SU-DHL-6 (cell line): ENCODE measurements around the gene SERPINB6.
A peak's percentile ranks its signal among the peaks of the same experiment; 100 is the strongest.

Experiments
- H2AFZ ChIP-seq: fragments of 200-600 bp; sonication (generic); 2 replicates; pipeline ENCODE4 v1.6.1; 2014; ENCODE audit warnings: low read depth, mild to moderate bottlenecking, moderate library complexity, mixed read lengths, antibody characterized with exemption, low read length; ENCODE audit not compliant: severe bottlenecking
- H3F3A ChIP-seq: fragments of 200-600 bp; shearing (Covaris generic); 2 replicates; pipeline ENCODE4 v1.6.0; 2016; ENCODE audit warnings: antibody characterized with exemption, mild to moderate bottlenecking; ENCODE audit not compliant: insufficient read depth
- H3K27ac ChIP-seq: fragments of 200-600 bp; sonication (generic); 2 replicates; pipeline ENCODE4 v1.5.1; 2016; ENCODE audit warnings: low read depth, mild to moderate bottlenecking, low read length, moderate library complexity, mixed read lengths
- H3K27me3 ChIP-seq: fragments of 200-600 bp; sonication (generic), shearing (Covaris generic); 2 replicates; pipeline ENCODE4 v1.6.0; 2014; ENCODE audit warnings: mild to moderate bottlenecking, low read length
- H3K36me3 ChIP-seq: fragments of 200-600 bp; sonication (generic); 2 replicates; pipeline ENCODE4 v1.6.1; 2014; ENCODE audit warnings: mild to moderate bottlenecking, low read length, mixed read lengths
- H3K4me2 ChIP-seq: fragments of 300-600, 200-600 bp; shearing (Covaris generic), sonication (generic); 2 replicates; pipeline ENCODE4 v1.6.0; 2014; ENCODE audit warnings: low read length, low read depth, mild to moderate bottlenecking; ENCODE audit not compliant: poor library complexity, severe bottlenecking
- H3K4me3 ChIP-seq: fragments of 200-600 bp; sonication (generic); 2 replicates; pipeline ENCODE4 v1.5.1; 2014; ENCODE audit warnings: antibody characterized with exemption, low read length, mild to moderate bottlenecking, mixed read lengths; ENCODE audit not compliant: insufficient read depth, poor library complexity, severe bottlenecking
- H3K79me2 ChIP-seq: fragments of 200-600 bp; sonication (generic); 2 replicates; pipeline ENCODE4 v1.6.1; 2014; ENCODE audit warnings: mild to moderate bottlenecking, low read length, moderate library complexity; ENCODE audit not compliant: insufficient read depth
- H3K9ac ChIP-seq: fragments of 200-600 bp; sonication (generic); 2 replicates; pipeline ENCODE4 v1.7.0; 2014; ENCODE audit warnings: mild to moderate bottlenecking, low read length
- H3K9me2 ChIP-seq: fragments of 200-600 bp; sonication (generic); replicated peaks from 2 replicates; pipeline ENCODE4 v1.6.1; 2014; ENCODE audit warnings: low read length; ENCODE audit not compliant: insufficient read depth
- H3K9me3 ChIP-seq: fragments of 200-600 bp; sonication (generic); 2 replicates; pipeline ENCODE4 v1.6.1; 2014; ENCODE audit warnings: low read length, mixed read lengths; ENCODE audit not compliant: insufficient read depth
- H4K20me1 ChIP-seq: fragments of 200-600 bp; sonication (generic); 2 replicates; pipeline ENCODE4 v1.6.1; 2014; ENCODE audit warnings: low read depth, mild to moderate bottlenecking, antibody characterized with exemption, low read length, moderate library complexity, mixed read lengths
- EZH2phosphoT487 ChIP-seq: fragments of 200-600 bp; sonication (generic), shearing (Covaris generic); conservative IDR thresholded peaks from 2 replicates; pipeline ENCODE4 v1.6.1; 2018; ENCODE audit warnings: mild to moderate bottlenecking, antibody characterized with exemption, low read length, moderate library complexity, mixed read lengths
- TF ChIP-seq, protein P1 (sequence below): fragments of 200-600 bp; sonication (generic); IDR thresholded peaks from one replicate; pipeline ENCODE4 v1.5.1; 2017; ENCODE audit warnings: antibody characterized with exemption, mild to moderate bottlenecking, low read length, moderate library complexity; ENCODE audit not compliant: insufficient read depth, poor library complexity, severe bottlenecking

SERPINB6 gene

DNA sequence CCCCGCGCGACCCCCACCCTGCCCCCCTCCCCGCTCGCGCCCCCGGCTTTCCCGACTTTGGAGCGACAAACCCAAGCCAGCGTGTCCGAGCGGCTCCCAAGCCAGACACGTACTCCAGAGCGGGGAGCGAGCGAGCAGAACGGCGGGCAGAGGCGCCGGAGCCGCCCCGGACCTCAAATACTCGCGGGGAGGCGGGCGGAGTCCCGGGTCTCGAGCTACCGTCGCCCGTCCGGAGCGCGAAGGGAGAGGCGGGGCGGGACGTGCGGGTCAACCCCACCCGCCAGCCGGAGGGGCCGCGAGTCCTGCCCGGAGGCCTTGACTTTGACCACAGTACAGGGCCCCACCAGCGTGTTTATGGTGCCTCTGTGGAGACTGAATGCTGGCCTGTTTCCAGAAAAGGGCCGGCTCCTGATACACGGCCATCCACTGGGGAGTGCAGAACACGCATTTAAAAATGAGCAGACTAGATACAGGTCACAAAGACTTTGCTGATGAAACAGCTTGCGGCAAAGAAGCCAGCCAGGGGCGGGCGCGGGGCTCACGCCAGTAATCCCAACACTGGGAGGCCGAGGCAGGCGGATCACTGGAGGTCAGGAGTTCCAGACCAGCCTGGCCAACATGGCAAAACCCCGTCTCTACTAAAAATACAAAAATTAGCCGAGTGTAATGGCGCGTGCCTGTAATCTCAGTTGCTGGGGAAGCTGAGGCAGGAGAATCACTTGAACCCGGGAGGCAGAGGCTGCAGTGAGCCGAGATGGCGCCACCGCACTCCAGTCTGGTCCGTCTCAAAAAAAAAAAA is at the start of gene SERPINB6:
SERPINB6 (minus strand) TSS at position 148 of the 799 bp plus-strand sequence. CDS start 12,235 bp downstream, outside the sequence.
- peaks cover 13% of the 10 kb centered on the region for H3F3A ChIP-seq
- no peaks in the 10 kb centered on the region for H4K20me1 ChIP-seq
- H3K9me2 ChIP-seq, result no peaks in the 10 kb centered on the region
- no peaks in the 10 kb centered on the region for H3K36me3 ChIP-seq
- no peak for TF ChIP-seq EZH2phosphoT487
- TF ChIP-seq, protein P1, sequence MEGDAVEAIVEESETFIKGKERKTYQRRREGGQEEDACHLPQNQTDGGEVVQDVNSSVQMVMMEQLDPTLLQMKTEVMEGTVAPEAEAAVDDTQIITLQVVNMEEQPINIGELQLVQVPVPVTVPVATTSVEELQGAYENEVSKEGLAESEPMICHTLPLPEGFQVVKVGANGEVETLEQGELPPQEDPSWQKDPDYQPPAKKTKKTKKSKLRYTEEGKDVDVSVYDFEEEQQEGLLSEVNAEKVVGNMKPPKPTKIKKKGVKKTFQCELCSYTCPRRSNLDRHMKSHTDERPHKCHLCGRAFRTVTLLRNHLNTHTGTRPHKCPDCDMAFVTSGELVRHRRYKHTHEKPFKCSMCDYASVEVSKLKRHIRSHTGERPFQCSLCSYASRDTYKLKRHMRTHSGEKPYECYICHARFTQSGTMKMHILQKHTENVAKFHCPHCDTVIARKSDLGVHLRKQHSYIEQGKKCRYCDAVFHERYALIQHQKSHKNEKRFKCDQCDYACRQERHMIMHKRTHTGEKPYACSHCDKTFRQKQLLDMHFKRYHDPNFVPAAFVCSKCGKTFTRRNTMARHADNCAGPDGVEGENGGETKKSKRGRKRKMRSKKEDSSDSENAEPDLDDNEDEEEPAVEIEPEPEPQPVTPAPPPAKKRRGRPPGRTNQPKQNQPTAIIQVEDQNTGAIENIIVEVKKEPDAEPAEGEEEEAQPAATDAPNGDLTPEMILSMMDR, result no peak
- H3K27me3 ChIP-seq, result no peaks in the 10 kb centered on the region
- no peaks in the 10 kb centered on the region for H3K9me3 ChIP-seq
- H3K27ac ChIP-seq, result no peak within 1 kb of the TSS
- peak within 1 kb of the TSS; percentile 42 for H3K4me3 ChIP-seq
- no peaks in the 10 kb centered on the region for H3K79me2 ChIP-seq
- H2AFZ ChIP-seq, result peak within 1 kb of the TSS; percentile 74
- H3K4me2 ChIP-seq, result peak within 1 kb of the TSS; percentile 69
- H3K9ac ChIP-seq, result peak within 1 kb of the TSS; percentile 50

DNA sequence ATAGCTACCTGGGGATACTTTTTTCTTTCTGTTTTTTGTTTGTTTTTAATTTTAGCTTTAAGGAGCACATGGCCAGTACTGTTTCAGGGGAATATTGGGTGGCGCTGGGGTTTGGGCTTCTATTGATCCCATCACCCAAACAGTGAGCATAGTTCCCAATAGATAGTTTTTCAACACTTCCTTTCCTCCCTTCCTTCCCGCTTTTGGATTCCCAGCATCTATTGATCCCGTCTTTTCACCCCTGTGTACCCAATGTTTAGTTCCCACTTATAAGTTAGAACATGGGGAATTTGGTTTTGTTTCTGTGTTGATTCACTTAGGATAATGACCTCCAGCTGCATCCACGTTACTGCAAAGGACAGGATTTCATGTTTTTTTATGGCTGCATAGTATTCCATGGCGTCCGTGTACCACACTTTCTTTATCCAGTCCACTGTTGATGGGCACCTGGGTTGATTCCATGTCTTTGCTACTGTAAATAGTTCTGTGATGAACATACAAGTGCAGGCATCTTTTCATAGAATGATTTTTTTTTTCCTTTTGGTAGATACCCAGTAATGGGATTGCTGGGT is 48.5 kb upstream of the SERPINB6 start:
- Histone ChIP-seq H3K4me3 (no peak overlapping the region), H3K4me2 (peak overlapping the region; percentile 23), H3K27ac (peak overlapping the region; percentile 24; the same call in 1 of the 2 replicates), H3K27me3 (no peaks in the 10 kb centered on the region), H3K9me3 (no peaks in the 10 kb centered on the region), H2AFZ (no peak overlapping the region), H3F3A (peaks cover 42% of the 10 kb centered on the region), H3K79me2 (peaks cover 45% of the 10 kb centered on the region), H4K20me1 (no peaks in the 10 kb centered on the region), H3K36me3 (peaks cover 10% of the 10 kb centered on the region; the same call in 1 of the 2 replicates), H3K9me2 (no peaks in the 10 kb centered on the region), H3K9ac (no peak overlapping the region)
- TF ChIP-seq EZH2phosphoT487, result no peak

DNA sequence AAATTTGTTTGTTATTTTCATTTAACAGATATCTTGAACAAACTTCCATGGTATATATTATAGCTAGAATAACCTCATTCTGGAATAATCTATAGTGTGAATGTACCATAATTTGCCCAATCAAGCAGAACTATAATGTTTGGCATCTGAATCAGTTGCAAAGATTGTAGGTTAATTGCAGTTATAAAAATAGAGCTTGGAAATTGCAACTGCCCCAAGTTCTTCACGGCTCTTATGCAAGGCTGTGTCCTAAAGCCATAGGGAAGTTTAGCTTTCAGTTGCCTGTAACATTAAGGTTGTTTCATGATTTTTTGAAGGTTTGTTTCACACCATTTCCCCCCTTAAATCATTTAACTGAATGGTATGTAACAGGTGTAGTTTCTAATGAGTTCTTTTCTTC is 47.7 kb upstream of the SERPINB6 start:
- Histone ChIP-seq H3K9ac (no peak overlapping the region), H3K4me2 (peak overlapping the region; percentile 4), H4K20me1 (no peaks in the 10 kb centered on the region), H3K27ac (peak overlapping the region; percentile 24; the same call in 1 of the 2 replicates), H3F3A (peaks cover 38% of the 10 kb centered on the region), H3K4me3 (no peak overlapping the region), H3K9me3 (no peaks in the 10 kb centered on the region), H3K36me3 (peaks cover 10% of the 10 kb centered on the region; the same call in 1 of the 2 replicates), H3K9me2 (no peaks in the 10 kb centered on the region), H2AFZ (no peak overlapping the region), H3K79me2 (peaks cover 40% of the 10 kb centered on the region), H3K27me3 (no peaks in the 10 kb centered on the region)
- TF ChIP-seq, protein P1, result no peak
- no peak for TF ChIP-seq EZH2phosphoT487

DNA sequence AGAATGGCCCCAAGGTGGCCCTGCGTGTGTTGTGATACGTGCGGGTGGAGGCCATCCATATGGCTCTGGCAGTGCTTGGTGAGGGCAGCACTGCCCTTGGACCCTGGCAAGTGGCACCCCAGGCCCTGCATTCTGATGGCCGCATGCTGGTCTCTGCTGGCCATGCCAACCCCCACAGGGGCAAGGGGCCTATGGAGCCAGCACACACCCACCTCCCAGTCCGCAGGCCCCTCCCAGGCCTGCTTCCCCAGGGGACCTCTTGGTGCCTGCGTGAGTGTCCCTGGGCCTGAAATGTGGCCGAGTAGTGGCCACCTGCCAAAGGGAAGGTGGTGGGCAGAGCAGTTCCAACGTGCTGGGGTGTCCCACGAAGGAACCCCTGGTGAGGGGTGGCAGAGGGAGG is 45.9 kb upstream of the SERPINB6 start:
- Histone ChIP-seq H4K20me1 (no peaks in the 10 kb centered on the region), H3K27ac (no peak overlapping the region), H3K36me3 (peaks cover 10% of the 10 kb centered on the region; the same call in 1 of the 2 replicates), H3K27me3 (no peaks in the 10 kb centered on the region), H2AFZ (no peak overlapping the region), H3K4me2 (no peak overlapping the region), H3F3A (peaks cover 34% of the 10 kb centered on the region), H3K79me2 (peaks cover 24% of the 10 kb centered on the region), H3K9me2 (no peaks in the 10 kb centered on the region), H3K9ac (no peak overlapping the region), H3K4me3 (no peak overlapping the region), H3K9me3 (no peaks in the 10 kb centered on the region)
- TF ChIP-seq, protein P1, result no peak
